Endothelial cell of umbilical vein (primary cell): ENCODE data around the gene PMFBP1.

ENCODE experiments used
- MYC ChIP-seq: IDR thresholded peaks from one replicate; pipeline ENCODE4 v1.6.1; 2011; ENCODE audit warnings: mild to moderate bottlenecking, low read depth, low read length
- TF ChIP-seq, protein P1 (sequence below), 2 donors: IDR thresholded peaks; 1 replicate in 1 of 2; 2 replicates in 1 of 2; pipeline ENCODE4 v1.5.1; 2011; ENCODE audit warnings: low read length in 2 of 2, mild to moderate bottlenecking in 2 of 2, moderate library complexity in 2 of 2, control low read depth in 1 of 2, inconsistent platforms in 1 of 2, low read depth in 1 of 2; ENCODE audit not compliant: insufficient read depth in 1 of 2; ENCODE audit errors: extremely low read depth in 1 of 2

DNA sequence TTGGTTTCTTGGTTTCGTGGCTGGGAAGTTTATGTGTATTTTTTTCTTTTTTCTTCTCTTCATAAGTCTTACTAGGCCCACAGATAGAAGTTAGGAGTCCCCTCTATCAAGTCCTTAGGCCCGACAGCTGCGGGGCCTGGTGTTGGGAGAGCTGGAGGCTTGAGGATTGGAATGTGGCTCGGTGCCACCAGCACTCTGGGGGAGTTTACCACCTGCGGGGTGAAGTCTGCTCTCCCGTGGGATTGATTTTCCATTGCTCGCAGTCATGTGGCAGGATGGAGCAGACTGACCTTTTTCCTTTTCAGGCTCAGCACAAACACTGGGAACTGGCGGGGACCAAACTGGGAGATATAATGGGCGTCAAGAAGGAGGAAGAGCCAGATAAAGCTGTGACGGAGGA, 70.8 kb downstream of the PMFBP1 start:
- TF ChIP-seq MYC: no peak
- TF ChIP-seq, protein P1, sequence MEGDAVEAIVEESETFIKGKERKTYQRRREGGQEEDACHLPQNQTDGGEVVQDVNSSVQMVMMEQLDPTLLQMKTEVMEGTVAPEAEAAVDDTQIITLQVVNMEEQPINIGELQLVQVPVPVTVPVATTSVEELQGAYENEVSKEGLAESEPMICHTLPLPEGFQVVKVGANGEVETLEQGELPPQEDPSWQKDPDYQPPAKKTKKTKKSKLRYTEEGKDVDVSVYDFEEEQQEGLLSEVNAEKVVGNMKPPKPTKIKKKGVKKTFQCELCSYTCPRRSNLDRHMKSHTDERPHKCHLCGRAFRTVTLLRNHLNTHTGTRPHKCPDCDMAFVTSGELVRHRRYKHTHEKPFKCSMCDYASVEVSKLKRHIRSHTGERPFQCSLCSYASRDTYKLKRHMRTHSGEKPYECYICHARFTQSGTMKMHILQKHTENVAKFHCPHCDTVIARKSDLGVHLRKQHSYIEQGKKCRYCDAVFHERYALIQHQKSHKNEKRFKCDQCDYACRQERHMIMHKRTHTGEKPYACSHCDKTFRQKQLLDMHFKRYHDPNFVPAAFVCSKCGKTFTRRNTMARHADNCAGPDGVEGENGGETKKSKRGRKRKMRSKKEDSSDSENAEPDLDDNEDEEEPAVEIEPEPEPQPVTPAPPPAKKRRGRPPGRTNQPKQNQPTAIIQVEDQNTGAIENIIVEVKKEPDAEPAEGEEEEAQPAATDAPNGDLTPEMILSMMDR (IDR thresholded peaks at IDR 0.05; ENCODE audit: extremely low read depth in 1 of 2, insufficient read depth in 1 of 2, low read depth in 1 of 2, low read length in 2 of 2): no peak
